Prostate gland (tissue), 1 donor: ENCODE measurements around the gene TK1.

Experiments
- POLR2A ChIP-seq: fragments of 450-650 bp; IDR thresholded peaks from one replicate; pipeline ENCODE4 v1.6.1; 2016; ENCODE audit warnings: antibody characterized with exemption, mild to moderate bottlenecking
- POLR2AphosphoS5 ChIP-seq: sonication (generic); formaldehyde crosslinking; IDR thresholded peaks from one replicate; pipeline ENCODE4 v1.6.1; 2017; ENCODE audit warnings: antibody characterized with exemption

GRCh38 chr17:78147315-78147998 is 39.4 kb downstream of the TK1 start:
- no peak for TF ChIP-seq POLR2A
- no peak for TF ChIP-seq POLR2AphosphoS5
